Sciatic nerve (tissue), 2 donors: ENCODE results near the gene MND1. TPM values are rescaled to one million over a fixed set of nuclear protein-coding genes. Genes with fewer than 3 reads are reported as not detected.
"Not testable (repeated sequence)": the region's sequence is repeated elsewhere in the genome, so short reads cannot be mapped to it uniquely, and the experiment has no call there.

ENCODE experiments used
- ATAC-seq: fragments of 200-7000 bp; cut with Tn5 transposase; one replicate; pipeline ENCODE4 v1.9.1; 2020; ENCODE audit warnings: mild to moderate bottlenecking, moderate library complexity
- DNase-seq: peaks from one replicate; pipeline ENCODE4 v3.0.0-alpha.2; 2020; ENCODE audit warnings: low spot score
- intact Hi-C: fragments of 100-400 bp; cut with DNase I; formaldehyde crosslinking; loops from one replicate; pipeline ENCODE4 v1.14.2; 2022
- total RNA-seq: library from RNA; stranded (reverse); fragmentation: NEBNext Ultra II Directional; extraction: Animal tissue kit (Norgen Biotek cat#: 25700); gene quantifications from one replicate; pipeline ENCODE4 v1.2.1, GENCODE V29; 2021
- donor health status: DM: no; HTN: no; CAD: no.
- donor health status: DM: no; HTN: no; CAD: no.

MND1 gene
- total RNA-seq, 1 donor from 2014 or later: not detected

DNA sequence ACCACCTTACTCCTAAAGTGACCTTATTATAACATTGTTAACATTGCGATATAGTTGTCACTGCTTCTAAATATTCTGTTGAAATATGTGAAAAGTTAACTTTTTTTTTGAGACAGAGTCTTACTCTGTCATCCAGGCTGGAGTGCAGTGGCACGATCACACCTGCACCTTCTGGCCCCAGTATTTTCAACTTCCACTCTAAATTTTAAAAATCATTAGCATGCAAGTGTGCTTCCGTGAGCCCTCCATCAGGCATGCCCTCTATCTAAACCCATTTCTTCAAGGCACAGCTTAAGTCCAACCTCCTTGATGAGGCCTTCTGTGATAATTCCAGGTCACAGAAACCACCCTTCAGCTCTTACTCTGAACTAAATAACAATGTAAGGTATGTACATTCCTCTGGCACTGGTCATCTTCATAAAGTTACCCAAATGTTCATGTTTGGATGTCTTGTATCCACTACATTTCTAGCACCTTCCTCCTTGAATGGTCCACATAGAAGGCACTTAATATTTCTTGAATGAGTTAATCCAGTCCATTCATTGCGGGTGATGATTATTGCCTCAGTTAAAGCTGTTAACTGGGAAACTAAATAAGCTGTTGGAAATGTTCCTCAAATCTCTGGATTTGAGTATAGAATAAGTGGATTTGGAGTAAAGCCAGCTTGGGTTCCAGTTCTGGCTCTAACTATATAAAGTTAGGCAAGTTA lies 83.0 kb downstream of the MND1 start:
- intact Hi-C loops: no loop called here
- no peak for DNase-seq
- ATAC-seq: no peak

DNA sequence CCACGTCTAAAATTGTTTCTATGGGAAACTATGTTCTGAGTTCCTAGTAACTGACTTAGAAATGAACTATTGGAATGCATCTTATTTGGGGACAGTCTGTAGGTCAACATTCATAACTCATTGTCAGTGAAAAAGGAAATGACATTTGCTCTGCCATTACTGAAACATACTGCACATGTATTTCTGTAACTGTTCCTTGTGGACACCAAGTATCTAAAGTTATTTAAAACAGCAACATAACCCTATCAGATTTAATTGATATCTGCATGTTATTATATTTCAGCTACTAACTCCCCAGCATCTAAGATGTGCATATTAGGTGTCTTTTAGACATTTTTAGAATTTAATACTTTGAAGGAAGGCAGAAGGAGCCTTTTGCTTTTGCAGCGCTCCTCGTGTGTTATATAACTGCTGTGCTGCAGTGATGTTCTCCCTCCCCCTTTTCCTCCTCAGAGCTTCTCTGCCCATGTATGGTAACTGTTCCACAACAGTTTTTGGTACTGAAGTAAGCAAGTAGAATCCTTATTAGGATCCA lies 84.5 kb downstream of the MND1 start:
- ATAC-seq (peak; percentile 60), DNase-seq (no peak)
- intact Hi-C loops: no loop called here

DNA sequence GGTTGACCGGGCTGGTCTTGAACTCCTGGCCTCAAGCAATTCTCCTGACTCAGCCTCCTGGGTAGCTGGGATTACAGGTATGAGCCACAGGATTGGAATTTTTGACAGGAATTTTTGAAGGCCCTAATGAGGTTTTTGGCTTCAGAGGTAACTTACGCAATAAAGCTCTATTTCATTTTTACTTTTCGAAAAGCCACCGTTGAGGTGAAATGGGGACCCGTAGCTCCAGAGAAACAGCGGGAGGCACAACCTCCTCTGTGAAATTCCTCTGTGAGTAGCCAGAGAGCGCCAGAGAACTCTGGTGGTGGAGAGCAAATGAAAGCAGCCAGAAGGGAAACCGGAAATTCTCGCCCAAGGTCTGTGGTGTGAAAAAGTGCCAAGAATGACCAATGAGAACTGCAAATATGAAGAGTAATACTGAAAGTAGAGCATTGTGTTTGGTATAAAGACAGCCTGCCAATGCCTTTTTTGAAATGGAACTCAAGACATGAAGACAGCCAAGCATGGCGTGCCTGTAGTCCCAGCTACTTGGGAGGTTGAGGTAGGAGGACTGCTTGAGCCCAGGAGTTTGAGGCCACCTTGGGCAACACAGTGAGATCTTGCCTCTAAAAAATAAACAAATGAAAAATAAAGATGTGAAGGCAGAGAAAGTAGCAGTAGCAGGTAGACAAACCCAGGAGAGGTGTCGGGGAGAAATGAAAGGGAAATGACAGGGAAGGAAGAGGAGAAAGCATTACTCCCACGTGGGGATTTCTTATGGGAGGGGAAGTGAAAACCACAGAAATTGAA lies 88.7 kb downstream of the MND1 start:
- intact Hi-C loops: no loop called here
- peak; percentile 67 for DNase-seq
- ATAC-seq: peak; percentile 80

DNA sequence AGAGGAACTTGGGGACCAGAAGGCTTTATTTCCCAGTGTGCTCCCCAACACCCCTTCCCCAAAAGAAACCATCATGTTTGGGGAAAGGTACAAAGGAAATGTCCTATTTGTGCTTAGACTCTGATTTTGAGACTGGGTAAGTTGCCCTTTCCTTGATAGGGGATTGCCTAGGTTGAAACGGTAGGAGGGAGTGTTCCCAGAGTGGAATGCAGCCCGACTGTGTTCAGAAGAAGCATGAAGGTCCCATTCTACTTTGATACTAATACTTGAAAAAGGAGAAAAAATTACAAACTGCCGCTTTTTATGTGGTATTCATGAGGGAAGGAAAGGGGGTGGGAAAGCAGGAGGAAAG lies 89.2 kb downstream of the MND1 start:
- no peak for DNase-seq
- ATAC-seq: peak; percentile 31
- intact Hi-C loops: no loop called here

DNA sequence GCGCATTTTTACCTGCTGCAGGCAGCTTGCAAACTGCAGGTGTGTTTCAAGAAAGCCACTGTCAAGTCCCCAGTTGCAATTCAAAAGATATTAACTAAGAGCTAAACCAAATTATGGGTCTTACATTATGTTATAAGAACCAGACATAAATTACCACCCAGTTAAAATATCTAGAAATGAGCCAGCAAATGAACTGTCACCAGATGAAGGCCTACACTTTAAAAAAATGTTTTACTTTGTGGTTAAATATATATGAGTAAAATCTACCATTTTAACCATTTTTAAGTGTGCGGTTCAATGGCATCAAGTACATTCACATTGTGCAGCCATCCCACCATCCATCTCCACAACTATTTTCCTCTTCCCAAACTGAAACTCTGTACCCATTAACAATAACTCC lies 89.7 kb downstream of the MND1 start:
- ATAC-seq (no peak), DNase-seq (no peak)
- intact Hi-C loops: no loop called here

DNA sequence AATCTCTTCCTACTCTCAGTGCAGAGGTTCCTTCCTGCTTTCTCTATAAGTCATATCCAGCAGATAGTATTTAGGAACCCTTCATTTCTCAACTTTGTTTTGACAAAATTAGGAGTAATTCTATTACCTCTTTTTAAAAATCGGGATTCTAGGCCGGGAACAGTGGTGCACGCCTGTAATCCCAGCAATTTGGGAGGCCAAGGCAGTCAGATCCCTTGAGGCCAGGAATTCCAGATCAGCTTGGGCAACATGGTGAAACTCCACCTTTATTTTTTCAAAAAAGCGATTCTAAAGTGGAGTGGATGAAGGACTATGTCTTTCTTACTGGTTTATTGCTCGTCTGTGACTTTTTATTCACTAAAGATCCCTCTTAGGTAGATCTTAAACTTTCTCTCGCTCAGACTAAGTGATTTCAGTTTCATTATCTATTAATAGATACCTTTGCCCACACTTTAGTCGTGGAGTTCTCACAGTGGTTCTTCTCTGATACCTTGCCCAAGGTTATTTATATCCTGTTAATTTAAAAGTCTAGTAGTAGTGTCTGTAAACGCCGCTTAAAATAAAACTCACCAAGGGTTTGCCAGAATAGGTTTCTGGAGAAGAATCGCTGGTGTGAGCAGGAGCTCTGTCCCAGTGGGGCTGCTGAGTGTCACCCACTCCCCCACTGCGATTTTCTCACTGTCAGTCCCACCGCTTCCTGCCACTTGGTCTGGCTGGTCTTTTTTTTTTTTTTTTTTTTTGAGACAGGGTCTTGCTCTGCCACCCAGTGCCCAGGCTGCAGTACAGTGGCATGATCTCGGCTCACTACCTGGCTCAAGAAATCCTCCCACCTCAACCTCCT lies 94.6 kb downstream of the MND1 start:
- no peak for DNase-seq
- ATAC-seq: no peak
- intact Hi-C loops: no loop called here

DNA sequence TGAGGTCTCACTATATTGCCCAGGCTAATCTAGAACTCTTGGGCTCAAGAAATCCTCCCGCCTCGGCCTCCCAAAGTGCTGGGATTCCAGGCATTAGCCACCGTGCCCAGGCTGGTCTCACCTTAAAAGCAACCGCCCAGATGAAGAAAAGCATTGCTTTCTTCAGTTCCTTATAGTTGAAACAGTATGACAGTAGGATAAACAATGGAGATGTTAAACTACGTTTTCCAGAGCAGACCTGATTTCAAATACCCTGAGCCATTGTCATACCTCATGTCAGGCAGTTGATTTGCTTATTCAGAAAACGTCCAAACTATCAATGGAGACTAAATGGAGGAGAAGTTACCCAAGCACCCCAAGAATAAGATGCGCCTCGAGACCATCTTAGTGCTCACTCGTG lies 95.3 kb downstream of the MND1 start:
- DNase-seq: no peak
- ATAC-seq: no peak
- intact Hi-C loops: no loop called here

DNA sequence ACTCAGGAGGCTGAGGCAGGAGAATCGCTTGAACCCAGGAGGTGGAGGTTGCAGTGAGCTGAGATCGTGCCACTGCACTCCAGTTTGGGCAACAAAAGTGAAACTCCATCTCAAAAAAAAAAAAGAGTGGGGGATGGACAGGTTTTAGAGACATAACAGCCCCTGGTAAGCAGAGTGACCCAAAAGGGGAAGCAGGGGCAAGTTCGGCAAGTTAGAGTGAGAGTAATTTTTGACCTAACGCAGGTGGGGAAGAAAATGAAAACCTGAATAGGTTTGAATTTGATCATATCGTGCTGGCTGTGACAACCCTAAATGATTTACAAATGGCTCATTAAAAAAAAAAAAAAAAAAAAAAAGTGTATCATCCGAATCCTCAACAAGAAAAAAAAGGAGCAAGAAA lies 96.0 kb downstream of the MND1 start:
- no peak for ATAC-seq
- intact Hi-C loops: no loop called here
- DNase-seq: no peak

DNA sequence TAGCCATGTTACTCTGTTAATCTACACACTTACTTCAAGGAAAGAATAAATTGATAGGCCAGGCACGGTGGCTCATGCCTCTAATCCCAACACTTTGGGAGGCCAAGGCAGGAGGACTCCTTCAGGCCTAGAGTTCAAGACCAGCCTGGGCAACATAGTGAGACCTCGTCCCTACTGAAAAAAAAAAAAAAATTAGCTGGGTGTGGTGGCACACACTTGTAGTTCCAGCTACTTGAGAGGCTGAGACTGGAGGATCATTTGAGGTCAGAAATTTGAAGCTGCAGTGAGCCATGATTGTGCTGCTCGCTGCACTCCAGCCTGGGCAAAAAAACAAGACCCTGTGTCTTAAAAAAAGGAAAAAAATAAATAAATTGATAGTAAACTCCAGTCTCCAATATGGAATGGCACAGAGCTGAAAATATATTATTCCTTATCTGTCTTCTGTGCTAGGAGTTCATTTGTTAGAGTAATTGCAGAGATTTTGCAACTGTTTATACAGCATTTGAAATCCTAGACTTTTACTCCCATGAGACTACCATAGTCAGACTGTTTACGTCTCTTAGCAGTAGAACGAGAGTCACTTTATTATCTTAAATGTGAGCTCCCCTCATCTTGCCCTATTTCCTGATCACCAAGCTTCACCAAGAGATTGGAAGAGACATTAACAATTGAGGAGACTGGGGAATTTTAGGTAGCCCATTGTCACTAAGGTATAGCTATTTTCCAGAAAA lies 102.9 kb downstream of the MND1 start:
- DNase-seq (no peak), ATAC-seq (peak; percentile 84)
- intact Hi-C loops: no loop called here

DNA sequence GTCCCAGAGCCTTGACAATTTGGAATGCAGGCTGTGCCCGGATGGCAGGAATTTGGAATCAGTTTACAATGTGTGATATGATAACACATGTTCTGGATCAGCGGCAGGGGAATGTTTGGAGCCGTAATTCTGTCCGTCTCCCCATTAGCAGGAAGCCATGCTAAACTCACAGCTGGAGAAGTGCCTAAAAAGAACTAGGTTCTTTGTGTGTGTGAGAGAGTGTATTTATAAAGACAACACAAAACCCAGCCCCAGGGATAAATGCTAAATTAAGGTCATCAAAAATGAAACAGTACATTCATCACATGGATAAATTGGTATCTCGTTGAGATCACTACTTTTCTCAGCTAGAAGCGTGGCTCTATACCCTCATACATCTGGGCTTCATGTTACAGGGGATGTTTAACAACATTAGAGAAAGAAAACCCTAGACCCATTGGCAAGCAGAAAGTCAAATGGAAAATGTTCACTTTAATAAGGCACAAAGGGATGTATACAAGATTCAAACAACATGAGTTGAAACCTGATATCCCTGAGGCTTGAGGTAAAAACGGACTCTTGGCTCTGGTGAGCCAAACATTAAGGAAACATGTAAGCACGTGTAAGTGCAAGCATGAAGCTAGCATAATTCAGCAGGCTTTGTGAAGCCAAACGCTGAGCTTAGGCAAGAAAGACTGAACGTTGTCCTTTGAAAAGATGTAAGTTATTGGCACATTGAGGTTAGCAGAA lies 103.7 kb downstream of the MND1 start:
- no peak for DNase-seq
- intact Hi-C loops: no loop called here
- ATAC-seq: peak; percentile 29

DNA sequence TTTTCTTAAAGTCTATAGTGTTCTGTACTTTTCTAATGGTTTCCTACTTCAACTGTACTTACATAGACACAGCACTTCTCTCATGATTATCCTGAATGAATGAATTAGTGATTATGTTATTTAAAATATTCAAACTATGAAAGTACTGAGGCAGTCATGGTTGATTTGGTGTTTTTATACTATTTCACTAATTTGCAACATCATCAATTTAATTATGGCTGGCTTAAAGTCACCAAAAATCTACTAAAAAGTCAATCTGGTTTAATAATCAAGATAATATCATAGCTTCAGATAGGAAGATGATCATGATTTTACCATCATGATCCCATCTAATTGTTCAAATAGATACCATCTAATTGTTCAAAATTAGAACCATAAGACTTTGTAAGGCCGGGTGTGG lies 104.8 kb downstream of the MND1 start:
- ATAC-seq (no peak), DNase-seq (no peak)
- intact Hi-C loops: no loop called here

DNA sequence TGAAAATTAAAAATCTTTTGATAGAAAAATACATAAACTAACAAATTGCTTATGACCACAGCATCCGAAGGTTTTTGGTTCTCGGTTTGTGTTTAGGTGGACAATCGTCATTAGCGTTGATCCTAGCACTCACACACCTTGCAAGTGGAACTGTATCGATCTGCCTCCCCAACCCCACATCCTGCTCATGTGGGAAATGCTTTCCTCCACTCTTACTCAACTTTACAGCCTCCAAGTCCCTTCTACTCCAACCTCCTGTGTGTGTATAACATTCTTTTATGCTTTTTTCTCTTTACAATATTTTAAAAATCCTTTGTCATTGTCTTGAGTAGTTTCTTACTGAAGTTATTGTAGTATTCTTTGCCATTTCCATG lies 106.0 kb downstream of the MND1 start:
- ATAC-seq (no peak), DNase-seq (no peak)
- intact Hi-C loops: no loop called here

DNA sequence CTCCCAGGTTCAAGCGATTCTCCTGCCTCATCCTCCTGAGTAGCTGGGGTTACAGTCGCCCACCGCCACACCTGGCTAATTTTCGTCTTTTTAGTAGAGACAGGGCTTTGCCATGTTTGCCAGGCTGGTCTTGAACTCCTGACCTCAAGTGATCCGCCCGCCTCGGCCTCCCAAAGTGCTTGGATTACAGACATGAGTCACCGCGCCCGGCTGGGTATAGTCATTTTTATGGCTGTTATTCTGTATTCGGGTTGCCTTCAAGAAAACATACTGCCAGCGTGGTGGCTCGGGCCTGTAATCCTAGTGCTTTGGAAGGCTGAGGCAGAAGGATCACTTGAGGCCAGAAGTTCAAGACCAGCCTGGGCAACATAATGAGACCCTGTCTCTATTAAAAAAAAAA lies 106.7 kb downstream of the MND1 start:
- intact Hi-C loops, DNase-seq, ATAC-seq: not testable (repeated sequence)

DNA sequence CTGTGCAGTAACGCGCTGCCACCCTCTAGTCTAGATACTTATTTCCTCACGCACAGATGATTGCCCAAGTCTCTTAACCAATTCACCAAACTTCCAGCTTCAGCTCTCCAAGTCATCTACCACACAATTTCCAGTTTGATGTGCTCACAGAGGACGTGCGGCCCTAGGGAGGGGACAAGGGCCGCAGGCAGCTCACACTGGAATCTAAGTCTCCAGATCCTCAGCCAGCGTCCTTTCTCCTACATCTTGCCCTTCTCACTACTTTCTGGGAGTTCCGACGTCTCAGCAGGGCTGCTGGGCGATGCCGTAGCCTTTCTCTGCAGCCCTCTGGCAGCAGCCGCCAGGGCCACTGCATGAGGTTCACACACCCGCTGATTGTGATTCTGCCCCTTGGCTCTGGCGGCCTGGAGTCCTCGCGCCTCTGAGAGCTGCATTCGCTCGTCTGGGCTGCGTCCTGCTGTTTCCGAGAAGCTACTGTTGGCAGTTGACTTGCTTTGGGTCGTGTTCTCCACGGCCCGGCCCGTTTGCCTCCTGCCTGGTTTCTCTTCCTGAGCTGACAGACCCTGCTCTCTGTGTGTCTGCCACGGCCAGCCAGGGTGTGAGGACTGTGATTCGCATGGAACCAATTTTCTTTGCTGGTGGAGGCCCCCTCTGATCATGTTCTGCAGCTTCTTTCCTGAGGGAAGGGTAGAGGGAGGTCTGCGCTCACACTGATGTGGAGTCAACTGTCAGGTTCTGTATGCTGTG lies 107.6 kb downstream of the MND1 start:
- peak; percentile 33 for ATAC-seq
- intact Hi-C loops: no loop called here

DNA sequence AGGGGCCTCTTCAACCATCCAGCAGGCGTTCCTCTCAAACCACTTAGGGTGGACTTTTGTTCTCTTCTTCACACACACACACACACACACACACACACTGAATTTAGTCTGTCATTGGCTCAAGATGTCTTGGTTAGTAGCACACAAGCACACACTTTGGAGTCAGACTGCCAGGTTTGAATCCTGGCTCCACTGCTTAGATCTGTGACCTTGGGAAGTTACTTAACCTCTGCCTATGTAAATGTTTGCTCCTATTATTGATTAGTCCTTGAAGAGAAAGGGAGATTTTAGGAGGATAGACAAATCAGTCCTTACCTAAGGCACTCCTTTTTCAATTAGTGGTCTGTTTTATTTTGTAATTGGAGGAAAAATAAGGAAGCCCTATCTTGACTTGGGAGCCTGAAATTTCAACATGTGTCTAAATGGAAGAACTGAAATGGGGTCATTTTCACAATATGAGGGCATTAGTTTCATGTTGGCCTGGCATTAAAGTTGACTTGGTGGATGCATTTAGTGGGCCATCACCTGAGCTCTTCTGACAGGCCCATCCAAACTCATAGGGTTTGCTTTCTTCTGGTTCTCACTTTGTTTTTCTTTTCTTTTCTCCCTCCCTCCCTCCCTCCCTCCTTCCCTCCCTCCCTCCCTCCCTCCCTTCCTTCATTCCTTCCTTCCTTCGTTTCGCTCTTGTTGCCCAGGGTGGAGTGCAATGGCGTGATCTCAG lies 108.3 kb downstream of the MND1 start:
- DNase-seq: no peak
- ATAC-seq: no peak
- intact Hi-C loops: no loop called here

More for the DNA sequence above, 107.6 kb downstream of the MND1 start:
- DNase-seq: no peak

DNA sequence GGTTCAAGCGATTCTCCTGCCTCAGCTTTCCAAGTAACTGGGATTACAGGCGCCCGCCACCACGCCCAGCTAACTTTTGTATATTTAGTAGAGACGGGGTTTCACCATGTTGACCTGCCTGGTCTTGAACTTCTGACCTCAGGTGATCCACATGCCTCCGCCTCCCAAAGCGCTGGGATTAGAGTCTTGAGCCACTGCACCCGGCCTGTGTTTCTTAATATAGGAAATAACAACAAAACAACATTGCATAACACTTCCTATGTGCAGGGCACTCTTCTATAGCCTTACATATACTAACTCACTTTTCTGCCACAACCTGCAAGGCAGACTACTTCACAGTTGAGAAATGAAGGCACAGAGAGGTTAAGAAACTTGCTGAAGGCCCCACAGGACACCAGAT lies 108.9 kb downstream of the MND1 start:
- DNase-seq: no peak
- no peak for ATAC-seq
- intact Hi-C loops: no loop called here

DNA sequence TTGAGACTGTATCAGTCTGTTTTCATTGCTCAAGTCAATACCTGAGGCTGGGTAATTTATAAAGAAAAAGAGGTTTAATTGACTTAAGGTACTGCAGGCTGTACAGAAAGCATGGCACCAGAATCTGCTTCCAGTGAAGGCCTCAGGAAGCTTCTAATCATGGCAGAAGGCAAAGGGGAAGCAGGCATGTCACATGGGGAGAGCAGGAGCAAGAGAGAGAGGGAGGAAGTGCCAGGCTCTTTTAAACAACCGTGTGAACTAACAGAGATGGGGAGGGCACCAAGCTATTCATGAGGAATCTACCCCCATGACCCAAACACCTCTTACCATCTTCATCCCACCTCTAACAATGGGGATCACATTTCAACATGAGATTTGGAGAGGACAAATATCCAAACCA lies 114.5 kb downstream of the MND1 start:
- DNase-seq: no peak
- intact Hi-C loops: no loop called here

More for the DNA sequence above, 114.5 kb downstream of the MND1 start:
- no peak for ATAC-seq
